DND-41 (cell line): Measurements from ENCODE around the gene PRELID3B.

Experiments used
- ATAC-seq: fragments of 200-7000 bp; cut with Tn5 transposase; 3 replicates; pipeline ENCODE4 v1.9.1; 2021; ENCODE audit warnings: low read depth; ENCODE audit not compliant: insufficient read depth
- DNase-seq: peaks from one replicate; pipeline ENCODE4 v3.0.0-alpha.2; 2020
- H2AFZ ChIP-seq: 2 replicates; pipeline ENCODE4 v1.6.0; 2012; ENCODE audit warnings: low read depth, low read length
- H3K27ac ChIP-seq: 2 replicates; pipeline ENCODE4 v1.5.1; 2012; ENCODE audit warnings: low read length, inconsistent platforms
- H3K27me3 ChIP-seq: fragments of 200-600 bp; sonication (generic); 2 replicates; pipeline ENCODE4 v1.6.0; 2012; ENCODE audit warnings: low read length, mild to moderate bottlenecking, inconsistent platforms; ENCODE audit not compliant: insufficient read depth, poor library complexity
- H3K36me3 ChIP-seq: 2 replicates; pipeline ENCODE4 v1.5.1; 2012; ENCODE audit warnings: low read length, inconsistent platforms; ENCODE audit not compliant: insufficient read depth
- H3K4me1 ChIP-seq: 2 replicates; pipeline ENCODE4 v1.5.1; 2012; ENCODE audit warnings: mild to moderate bottlenecking, low read length; ENCODE audit not compliant: insufficient read depth
- H3K4me2 ChIP-seq: 2 replicates; pipeline ENCODE4 v1.6.0; 2012; ENCODE audit warnings: mild to moderate bottlenecking, moderate library complexity, low read length, inconsistent platforms; ENCODE audit not compliant: insufficient read depth
- H3K4me3 ChIP-seq, 2 experiments: fragments of 200-600 bp in 1 of 2; shearing (Covaris generic) in 1 of 2; 2 replicates each; pipeline ENCODE4 v1.5.1; 2012 to 2016; ENCODE audit warnings: inconsistent platforms in 2 of 2, low read length in 2 of 2, mild to moderate bottlenecking in 2 of 2, low read depth in 1 of 2, moderate library complexity in 1 of 2
- H3K79me2 ChIP-seq: 2 replicates; pipeline ENCODE4 v1.6.0; 2012; ENCODE audit warnings: low read length, inconsistent platforms; ENCODE audit not compliant: insufficient read depth
- H3K9ac ChIP-seq: 2 replicates; pipeline ENCODE4 v1.6.0; 2012; ENCODE audit warnings: low read depth, mild to moderate bottlenecking, inconsistent platforms, low read length, moderate library complexity
- H3K9me3 ChIP-seq: 2 replicates; pipeline ENCODE4 v1.5.1; 2012; ENCODE audit warnings: low read length, moderate library complexity, mild to moderate bottlenecking, inconsistent platforms; ENCODE audit not compliant: insufficient read depth, severe bottlenecking
- H4K20me1 ChIP-seq: 2 replicates; pipeline ENCODE4 v1.6.0; 2012; ENCODE audit warnings: low read length; ENCODE audit not compliant: insufficient read depth
- CTCF ChIP-seq: IDR thresholded peaks from 2 replicates; pipeline ENCODE4 v1.5.1; 2012; ENCODE audit warnings: borderline replicate concordance, low read length, moderate library complexity, mild to moderate bottlenecking; ENCODE audit not compliant: poor library complexity, severe bottlenecking; ENCODE audit errors: extremely low read depth
- EZH2 ChIP-seq: IDR thresholded peaks from 3 replicates; pipeline ENCODE4 v1.6.1; 2012; ENCODE audit warnings: borderline replicate concordance, low read depth, mild to moderate bottlenecking, moderate library complexity, low read length, inconsistent platforms; ENCODE audit not compliant: severe bottlenecking

The PRELID3B gene

DNA sequence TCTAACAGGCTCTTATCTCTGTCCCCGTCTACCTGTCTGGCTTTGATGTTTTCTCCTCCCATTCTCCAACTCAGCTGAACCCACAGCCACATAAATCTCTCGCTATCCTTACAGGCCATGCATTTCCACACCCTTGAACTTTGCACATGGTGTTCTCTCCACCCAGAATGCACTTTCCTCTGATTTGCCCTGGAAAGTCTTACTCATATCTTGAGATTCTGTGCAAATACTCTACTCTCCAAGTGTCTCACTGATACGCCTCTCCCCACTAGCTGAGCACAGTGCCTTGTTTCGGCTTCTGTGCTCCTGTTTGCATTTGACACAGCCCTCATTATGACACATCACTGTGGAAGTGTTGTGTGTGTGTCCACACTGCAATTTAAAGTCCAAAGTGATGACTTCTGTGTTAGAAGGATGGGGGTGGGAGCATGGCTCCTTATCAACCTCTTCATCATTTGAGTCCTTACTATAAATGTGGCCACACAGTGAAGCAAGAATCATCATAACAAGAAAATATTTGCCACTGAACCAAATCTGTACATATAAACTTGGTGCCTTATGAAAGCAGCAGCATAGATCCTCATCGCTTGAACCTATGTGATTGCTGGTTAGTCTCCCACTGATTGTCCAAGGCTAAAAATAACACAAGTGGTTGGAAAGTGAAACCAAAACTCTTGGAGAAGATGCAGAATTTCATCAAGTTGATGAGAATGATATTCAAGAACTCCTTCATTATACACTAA lies 5.5 kb upstream of the PRELID3B start:
- Histone ChIP-seq H3K4me3 (no peak overlapping the region), H3K27me3 (peaks cover 21% of the 10 kb centered on the region), H3K27ac (no peak overlapping the region), H3K9ac (no peak overlapping the region), H3K9me3 (no peaks in the 10 kb centered on the region), H3K79me2 (peaks cover under 1% of the 10 kb centered on the region; the same call in 1 of the 2 replicates), H3K36me3 (no peaks in the 10 kb centered on the region), H4K20me1 (no peaks in the 10 kb centered on the region), H2AFZ (no peak overlapping the region), H3K4me1 (peaks cover 6% of the 10 kb centered on the region), H3K4me2 (no peak overlapping the region)
- TF ChIP-seq CTCF (no peak), EZH2 (no peak)
- DNase-seq: no peak
- no peak for ATAC-seq

DNA sequence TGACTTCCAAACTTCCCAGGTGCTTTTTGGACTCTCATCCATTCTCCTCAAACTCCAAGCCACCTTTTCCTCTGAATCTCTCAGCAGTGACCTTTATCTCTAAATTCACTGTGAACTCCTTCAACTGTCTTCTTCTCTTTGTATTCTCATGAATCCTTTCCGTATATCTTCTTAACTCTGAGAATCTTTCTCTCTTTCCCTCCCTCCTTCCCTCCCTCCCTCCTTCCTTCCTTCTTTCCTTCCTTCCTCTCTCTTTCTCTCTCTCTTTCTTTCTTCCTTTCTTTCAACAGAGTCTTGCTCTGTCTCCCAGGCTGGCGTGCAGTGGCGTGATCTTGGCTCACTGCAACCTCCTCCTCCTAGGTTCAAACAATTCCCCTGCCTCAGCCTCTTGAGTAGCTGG lies 4.3 kb upstream of the PRELID3B start:
- no peak overlapping the region for H3K4me2 ChIP-seq
- ATAC-seq: no peak
- DNase-seq: no peak
- peaks cover 7% of the 10 kb centered on the region; the same call in 1 of the 2 replicates for H3K36me3 ChIP-seq
- H3K4me3 ChIP-seq: no peak overlapping the region
- H3K9me3 ChIP-seq: no peaks in the 10 kb centered on the region
- H2AFZ ChIP-seq: no peak overlapping the region
- H3K4me1 ChIP-seq: peaks cover 12% of the 10 kb centered on the region
- peaks cover 11% of the 10 kb centered on the region for H3K79me2 ChIP-seq
- H3K27me3 ChIP-seq: peaks cover 15% of the 10 kb centered on the region
- H4K20me1 ChIP-seq: peaks cover 7% of the 10 kb centered on the region
- TF ChIP-seq EZH2 (no peak), CTCF (no peak)
- H3K9ac ChIP-seq: no peak overlapping the region
- H3K27ac ChIP-seq: no peak overlapping the region

DNA sequence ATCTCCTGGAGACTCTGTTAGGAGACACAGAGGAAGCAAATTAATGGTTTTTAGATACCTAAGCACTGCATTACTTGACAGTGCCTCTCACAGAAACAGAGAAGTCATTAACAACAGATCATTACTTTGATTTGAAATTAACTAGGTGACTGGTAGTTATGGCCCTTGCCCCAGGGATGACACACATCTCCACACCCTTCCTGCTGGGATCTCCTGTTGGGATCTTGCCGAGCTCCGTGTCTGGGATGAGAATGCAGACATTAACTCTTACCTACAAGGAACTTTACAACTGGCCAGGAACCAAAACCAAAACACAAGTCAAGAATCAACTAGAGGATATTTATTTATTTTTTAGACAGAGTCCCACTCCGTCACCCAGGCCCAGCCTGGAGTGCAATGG lies 2.2 kb upstream of the PRELID3B start:
- H3K4me2 ChIP-seq: no peak overlapping the region

More for the DNA sequence above, 2.2 kb upstream of the PRELID3B start:
- H3K27me3 ChIP-seq: peaks cover 6% of the 10 kb centered on the region
- DNase-seq (no peak), ATAC-seq (no peak)
- peaks cover 25% of the 10 kb centered on the region for H4K20me1 ChIP-seq
- H3K79me2 ChIP-seq: peaks cover 32% of the 10 kb centered on the region
- H3K4me1 ChIP-seq: peaks cover 33% of the 10 kb centered on the region
- no peak overlapping the region for H3K27ac ChIP-seq
- TF ChIP-seq CTCF: no peak
- TF ChIP-seq EZH2: no peak
- H2AFZ ChIP-seq: 0 out of 2 replicates have a peak overlapping the region, but pooled peaks have one; percentile 0
- peaks cover 22% of the 10 kb centered on the region for H3K36me3 ChIP-seq
- H3K4me3 ChIP-seq: no peak overlapping the region
- H3K9ac ChIP-seq: no peak overlapping the region
- H3K9me3 ChIP-seq: no peaks in the 10 kb centered on the region
